Fibroblast of skin of left biceps (primary cell): ENCODE results near the gene PFKFB1.

Experiments
- DNase-seq, 2 experiments: peaks; one replicate each; pipeline ENCODE4 v3.0.0-alpha.2; 2013; ENCODE audit warnings: low read depth in 2 of 2

Gene PFKFB1

DNA sequence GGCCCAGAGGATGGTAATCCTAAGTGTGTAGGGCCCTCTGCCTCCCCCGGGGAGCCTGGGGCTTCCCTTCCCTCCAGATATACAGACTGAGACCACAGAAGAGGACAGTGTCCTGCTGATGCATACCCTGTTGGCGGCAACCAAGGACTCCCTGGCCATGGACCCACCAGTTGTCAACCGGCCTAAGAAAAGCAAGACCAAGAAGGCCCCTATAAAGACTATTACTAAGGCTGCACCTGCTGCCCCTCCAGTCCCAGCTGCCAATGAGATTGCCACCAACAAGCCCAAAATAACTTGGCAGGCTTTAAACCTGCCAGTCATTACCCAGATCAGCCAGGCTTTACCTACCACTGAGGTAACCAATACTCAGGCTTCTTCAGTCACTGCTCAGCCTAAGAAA, 71.4 kb downstream of the PFKFB1 start:
- DNase-seq: no peak

DNA sequence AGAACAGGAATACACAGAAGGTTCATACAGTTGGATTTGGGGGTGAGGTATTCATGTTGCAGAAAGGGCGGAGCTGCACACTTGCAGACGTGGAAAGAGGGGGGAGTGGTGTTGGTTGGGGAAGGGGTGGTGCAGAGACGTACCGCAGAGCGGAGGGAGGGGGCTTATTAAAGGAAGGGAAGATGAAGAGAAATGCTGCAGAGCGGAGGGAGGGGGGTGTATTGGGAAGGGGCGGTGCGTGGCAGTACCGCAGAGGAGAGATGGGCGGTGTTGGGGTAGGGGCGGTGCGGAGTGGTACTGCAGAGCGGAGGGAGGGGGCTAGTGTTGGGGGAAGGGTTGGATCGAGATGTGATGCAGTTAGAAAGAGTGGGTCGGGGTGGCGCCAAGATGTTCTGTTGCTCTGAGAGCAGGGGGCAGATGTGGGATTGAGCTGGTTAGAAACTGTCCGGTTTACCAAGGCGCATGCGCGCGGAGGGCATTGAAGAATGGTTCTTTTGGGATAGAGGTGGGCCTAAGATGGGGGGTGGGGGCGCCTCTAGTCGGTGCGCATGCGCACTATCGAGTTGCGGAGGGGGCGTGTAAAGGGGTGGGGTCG, 72.5 kb downstream of the PFKFB1 start:
- DNase-seq: peak; percentile 62 to 63

DNA sequence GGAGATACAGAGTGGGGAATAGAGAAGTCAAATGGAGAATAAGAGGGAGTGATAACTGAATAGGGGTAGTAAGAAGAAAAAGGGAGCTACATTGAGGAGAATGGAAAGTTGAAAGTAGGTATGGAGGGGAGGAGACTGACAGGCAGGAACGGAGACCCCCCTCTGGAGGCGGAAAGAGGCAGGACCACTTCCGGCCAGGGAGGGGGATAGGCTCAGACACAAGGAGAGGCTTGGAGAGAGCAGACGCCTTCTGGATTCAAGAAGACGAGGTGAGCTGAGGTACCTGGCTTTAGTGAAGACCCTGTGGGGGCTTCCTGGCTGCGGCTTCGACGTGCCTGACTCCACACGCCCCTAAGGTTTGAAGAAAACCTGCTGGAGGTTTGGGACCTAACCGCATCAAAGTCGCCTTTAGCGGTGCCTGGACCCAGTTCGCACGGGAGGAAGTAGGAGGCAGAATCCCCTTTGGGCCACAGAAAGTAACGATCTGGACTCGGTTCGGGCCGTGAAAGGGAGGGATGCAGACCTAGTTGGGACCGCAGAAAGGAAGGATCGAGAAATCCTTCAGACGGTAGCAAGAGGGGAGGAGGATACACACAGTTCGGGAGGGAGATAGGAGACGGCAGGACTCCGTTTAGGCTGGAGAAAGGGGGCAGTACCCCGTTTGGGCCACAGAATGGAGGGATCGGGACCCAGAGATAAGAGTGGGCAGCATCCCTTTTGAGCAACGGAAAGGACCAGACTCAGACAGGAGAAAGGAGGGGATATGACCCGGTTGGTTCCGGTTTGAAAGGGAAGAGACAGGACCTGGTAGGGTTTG, 73.2 kb downstream of the PFKFB1 start, which contains the start of gene TRO:
TRO (plus strand) TSS at position 215 of the 817 bp plus-strand sequence. CDS start 1,423 bp downstream, outside the sequence.
- DNase-seq: peak in 1 of 2 experiments; percentile 3

DNA sequence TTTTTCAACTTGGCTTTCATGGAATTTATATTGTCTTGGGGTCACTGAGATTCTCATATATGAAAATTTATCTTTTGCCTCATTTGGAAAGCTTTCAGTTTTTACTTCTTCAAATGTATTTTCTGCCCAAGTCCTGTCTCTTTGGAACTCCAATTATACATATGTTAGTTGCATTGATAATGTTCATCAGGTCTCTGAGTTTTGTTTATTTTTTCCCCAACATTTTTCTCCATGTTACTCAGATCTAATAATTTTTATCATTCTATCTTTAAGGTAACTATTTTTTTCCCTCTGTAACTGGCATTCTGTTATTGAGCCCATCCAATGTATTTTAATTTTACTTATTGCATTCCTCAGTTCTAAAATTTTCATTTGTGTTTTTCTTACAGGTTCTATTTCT, 84.0 kb downstream of the PFKFB1 start:
- DNase-seq: no peak

DNA sequence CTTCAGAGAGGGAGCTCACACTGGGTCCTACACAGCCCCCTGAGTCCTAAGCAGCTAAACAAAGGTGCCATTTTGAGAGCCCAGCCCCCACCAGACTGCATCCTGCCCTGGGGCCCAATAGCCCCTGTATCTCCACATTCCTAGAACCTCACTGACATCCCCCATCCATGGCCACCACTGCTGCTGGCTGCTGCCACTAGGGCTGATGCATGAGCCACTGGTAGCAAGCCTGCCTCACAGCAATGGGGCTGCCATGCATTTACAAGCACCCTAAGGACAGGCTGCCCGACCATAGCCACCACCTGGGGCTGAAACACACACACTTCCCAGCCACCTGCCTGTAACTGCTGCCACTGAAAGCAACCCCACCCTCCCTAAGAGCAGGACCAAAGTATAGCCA, 99.8 kb downstream of the PFKFB1 start:
- DNase-seq: no peak

DNA sequence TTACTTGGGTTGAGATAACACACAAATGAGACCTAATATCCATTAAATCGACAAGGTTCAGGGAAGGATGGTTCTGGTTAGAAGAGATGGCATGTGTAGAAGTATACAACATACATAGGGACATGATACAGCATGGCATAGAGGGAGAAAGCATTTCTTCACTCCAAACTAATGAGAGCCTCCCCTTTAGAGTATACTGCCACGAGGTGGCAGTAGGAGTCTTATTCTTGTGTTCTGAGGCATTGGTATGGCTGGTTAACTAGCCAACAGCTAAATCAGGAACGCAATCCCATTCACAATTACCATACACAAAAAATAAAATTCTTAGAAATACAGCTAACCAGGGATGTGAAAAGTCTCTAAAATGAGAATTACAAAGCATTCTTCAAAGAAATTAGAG, 102.4 kb downstream of the PFKFB1 start:
- DNase-seq: peak; percentile 2 to 9

DNA sequence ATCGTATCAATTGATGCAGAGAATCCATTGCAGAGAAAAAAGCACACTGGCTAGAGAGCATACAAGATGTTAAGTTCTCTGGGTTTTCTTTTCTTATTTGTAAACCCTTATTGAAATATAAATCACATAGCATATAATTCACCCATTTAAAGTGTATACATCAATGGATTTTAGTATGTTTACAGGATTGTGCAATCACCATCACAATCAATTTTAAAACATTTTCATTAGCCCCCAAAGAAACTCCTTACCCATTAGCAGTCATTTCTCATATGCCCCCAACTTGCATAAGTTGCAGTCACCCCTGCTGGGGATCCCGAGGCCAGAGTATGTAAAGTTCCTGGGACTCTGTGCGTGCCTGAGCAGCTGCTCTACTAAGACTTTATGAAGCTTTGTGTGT, 108.2 kb downstream of the PFKFB1 start:
- no peak for DNase-seq
